Astrocyte (in vitro differentiated cells and primary cell): ENCODE data around the gene ZBTB39. TPM values are rescaled to one million over a fixed set of nuclear protein-coding genes. Genes with fewer than 3 reads are reported as not detected.

Experiments
- DNase-seq: peaks from one replicate; pipeline ENCODE4 v3.0.0-alpha.2; 2010; ENCODE audit warnings: low read depth
- FAIRE-seq: peaks from 2 replicates; lab custom pipeline; 2011; peaks lifted over from hg19 to GRCh38; lab: Jason Lieb, UNC
- H2AFZ ChIP-seq: 2 replicates; pipeline ENCODE4 v1.6.0; 2012; ENCODE audit warnings: low read depth, low read length, inconsistent platforms
- H3K27ac ChIP-seq: 2 replicates; pipeline ENCODE4 v1.5.1; 2011; ENCODE audit warnings: low read depth, low read length, inconsistent platforms
- H3K27me3 ChIP-seq: 2 replicates; pipeline ENCODE4 v1.6.0; 2011; ENCODE audit warnings: low read length, inconsistent platforms; ENCODE audit not compliant: insufficient read depth
- H3K36me3 ChIP-seq: 2 replicates; pipeline ENCODE4 v1.5.1; 2011; ENCODE audit warnings: low read length, inconsistent platforms; ENCODE audit not compliant: insufficient read depth
- H3K4me1 ChIP-seq: 2 replicates; pipeline ENCODE4 v1.5.1; 2011; ENCODE audit warnings: low read length, inconsistent platforms; ENCODE audit not compliant: insufficient read depth
- H3K4me2 ChIP-seq: 2 replicates; pipeline ENCODE4 v1.6.0; 2012; ENCODE audit warnings: low read length, inconsistent platforms
- H3K4me3 ChIP-seq: 2 replicates; pipeline ENCODE4 v1.5.1; 2011; ENCODE audit warnings: low read depth, mild to moderate bottlenecking, low read length, inconsistent platforms; ENCODE audit not compliant: insufficient read depth
- H3K79me2 ChIP-seq: 2 replicates; pipeline ENCODE4 v1.6.0; 2012; ENCODE audit warnings: mild to moderate bottlenecking, low read length, inconsistent platforms; ENCODE audit not compliant: insufficient read depth
- H3K9ac ChIP-seq: 2 replicates; pipeline ENCODE4 v1.6.0; 2012; ENCODE audit warnings: mild to moderate bottlenecking, low read length, inconsistent platforms
- H3K9me3 ChIP-seq: 2 replicates; pipeline ENCODE4 v1.5.1; 2012; ENCODE audit warnings: low read depth, mild to moderate bottlenecking, low read length, inconsistent platforms; ENCODE audit not compliant: insufficient read depth
- H4K20me1 ChIP-seq: 2 replicates; pipeline ENCODE4 v1.6.0; 2012; ENCODE audit warnings: low read length, inconsistent platforms; ENCODE audit not compliant: insufficient read depth
- H3K27ac Mint-ChIP-seq: one replicate; pipeline ENCODE4 v1.8.0; 2021; ENCODE audit warnings: mild to moderate bottlenecking, mixed read lengths; ENCODE audit not compliant: unreplicated experiment
- H3K27me3 Mint-ChIP-seq: one replicate; pipeline ENCODE4 v1.8.0; 2021; ENCODE audit warnings: low read depth, mixed read lengths; ENCODE audit not compliant: unreplicated experiment
- H3K36me3 Mint-ChIP-seq: one replicate; pipeline ENCODE4 v1.8.0; 2021; ENCODE audit warnings: low read depth, mixed read lengths; ENCODE audit not compliant: unreplicated experiment
- H3K4me1 Mint-ChIP-seq: one replicate; pipeline ENCODE4 v1.8.0; 2021; ENCODE audit warnings: low read depth, mixed read lengths; ENCODE audit not compliant: unreplicated experiment
- H3K4me3 Mint-ChIP-seq: one replicate; pipeline ENCODE4 v1.8.0; 2021; ENCODE audit warnings: mild to moderate bottlenecking, moderate library complexity, mixed read lengths; ENCODE audit not compliant: unreplicated experiment
- H3K9me3 Mint-ChIP-seq: one replicate; pipeline ENCODE4 v1.8.0; 2021; ENCODE audit warnings: mild to moderate bottlenecking, mixed read lengths; ENCODE audit not compliant: unreplicated experiment
- EZH2 ChIP-seq: IDR thresholded peaks from 2 replicates; pipeline ENCODE4 v1.6.1; 2012; ENCODE audit warnings: mild to moderate bottlenecking, low read length, inconsistent platforms; ENCODE audit not compliant: insufficient read depth
- total RNA-seq: library from RNA; stranded (reverse); gene quantifications from 2 replicates; pipeline ENCODE4 v1.2.1, GENCODE V29; 2021
- TF ChIP-seq, protein P1 (sequence below): IDR thresholded peaks from 2 replicates; pipeline ENCODE4 v1.5.1; 2011; ENCODE audit warnings: low read depth, mild to moderate bottlenecking, inconsistent platforms, low read length, moderate library complexity; ENCODE audit not compliant: insufficient read depth

ZBTB39 gene
- total RNA-seq, 1 donor from 2014 or later, result 9.8 TPM

DNA sequence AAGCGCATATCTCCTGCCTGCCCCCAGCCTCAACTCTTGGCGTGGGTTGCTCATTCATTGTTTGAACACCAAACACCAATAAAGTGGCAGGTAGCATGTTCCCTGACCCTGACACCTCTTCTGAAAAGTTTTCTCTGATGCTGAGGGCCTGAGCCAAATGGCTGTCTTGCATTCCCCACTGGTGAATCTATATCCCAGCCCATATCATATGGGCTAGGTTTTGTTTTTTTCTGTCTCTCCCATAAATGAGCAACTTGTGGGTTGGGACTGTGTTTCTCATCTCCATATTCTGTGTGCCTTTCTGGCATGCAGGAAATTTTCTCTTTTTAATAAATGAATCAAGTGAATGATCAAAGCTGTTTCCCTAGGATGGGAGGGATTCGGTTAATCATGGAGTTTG is 38.5 kb upstream of the ZBTB39 start:
- H2AFZ ChIP-seq, result no peak overlapping the region
- H3K36me3 Mint-ChIP-seq, result peaks cover 1% of the 10 kb centered on the region
- peaks cover 36% of the 10 kb centered on the region for H3K27me3 ChIP-seq
- DNase-seq, result no peak
- H3K4me1 ChIP-seq, result no peaks in the 10 kb centered on the region
- peaks cover 3% of the 10 kb centered on the region for H3K9me3 Mint-ChIP-seq
- no peaks in the 10 kb centered on the region for H3K36me3 ChIP-seq
- H3K4me3 Mint-ChIP-seq, result no peak overlapping the region
- no peaks in the 10 kb centered on the region for H3K79me2 ChIP-seq
- H3K4me2 ChIP-seq, result no peak overlapping the region
- peaks cover 48% of the 10 kb centered on the region for H3K27me3 Mint-ChIP-seq
- no peak overlapping the region for H3K4me3 ChIP-seq
- H3K4me1 Mint-ChIP-seq, result peaks cover 4% of the 10 kb centered on the region
- TF ChIP-seq EZH2, result no peak
- TF ChIP-seq, protein P1, sequence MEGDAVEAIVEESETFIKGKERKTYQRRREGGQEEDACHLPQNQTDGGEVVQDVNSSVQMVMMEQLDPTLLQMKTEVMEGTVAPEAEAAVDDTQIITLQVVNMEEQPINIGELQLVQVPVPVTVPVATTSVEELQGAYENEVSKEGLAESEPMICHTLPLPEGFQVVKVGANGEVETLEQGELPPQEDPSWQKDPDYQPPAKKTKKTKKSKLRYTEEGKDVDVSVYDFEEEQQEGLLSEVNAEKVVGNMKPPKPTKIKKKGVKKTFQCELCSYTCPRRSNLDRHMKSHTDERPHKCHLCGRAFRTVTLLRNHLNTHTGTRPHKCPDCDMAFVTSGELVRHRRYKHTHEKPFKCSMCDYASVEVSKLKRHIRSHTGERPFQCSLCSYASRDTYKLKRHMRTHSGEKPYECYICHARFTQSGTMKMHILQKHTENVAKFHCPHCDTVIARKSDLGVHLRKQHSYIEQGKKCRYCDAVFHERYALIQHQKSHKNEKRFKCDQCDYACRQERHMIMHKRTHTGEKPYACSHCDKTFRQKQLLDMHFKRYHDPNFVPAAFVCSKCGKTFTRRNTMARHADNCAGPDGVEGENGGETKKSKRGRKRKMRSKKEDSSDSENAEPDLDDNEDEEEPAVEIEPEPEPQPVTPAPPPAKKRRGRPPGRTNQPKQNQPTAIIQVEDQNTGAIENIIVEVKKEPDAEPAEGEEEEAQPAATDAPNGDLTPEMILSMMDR, result no peak
- no peak overlapping the region for H3K27ac Mint-ChIP-seq
- H3K9me3 ChIP-seq, result no peaks in the 10 kb centered on the region
- H3K9ac ChIP-seq, result no peak overlapping the region
- H3K27ac ChIP-seq, result no peak overlapping the region
- H4K20me1 ChIP-seq, result no peaks in the 10 kb centered on the region
- no peak for FAIRE-seq

GRCh38 chr12:57044468-57044867 is 38.1 kb upstream of the ZBTB39 start:
- H3K4me3 Mint-ChIP-seq, result no peak overlapping the region
- FAIRE-seq (no peak), DNase-seq (no peak)
- Histone ChIP-seq H3K79me2 (no peaks in the 10 kb centered on the region), H3K27me3 (peaks cover 36% of the 10 kb centered on the region), H3K27ac (no peak overlapping the region), H3K4me2 (no peak overlapping the region), H3K9me3 (no peaks in the 10 kb centered on the region), H4K20me1 (no peaks in the 10 kb centered on the region), H3K4me1 (no peaks in the 10 kb centered on the region), H3K36me3 (no peaks in the 10 kb centered on the region), H3K9ac (no peak overlapping the region), H2AFZ (no peak overlapping the region), H3K4me3 (no peak overlapping the region)
- peaks cover 3% of the 10 kb centered on the region for H3K9me3 Mint-ChIP-seq
- peaks cover 47% of the 10 kb centered on the region for H3K27me3 Mint-ChIP-seq
- no peak overlapping the region for H3K27ac Mint-ChIP-seq
- H3K4me1 Mint-ChIP-seq, result peaks cover 4% of the 10 kb centered on the region
- peaks cover 1% of the 10 kb centered on the region for H3K36me3 Mint-ChIP-seq
- TF ChIP-seq, protein P1, result no peak

- Histone ChIP-seq H4K20me1 (no peaks in the 10 kb centered on the region), H3K36me3 (no peaks in the 10 kb centered on the region), H3K4me2 (no peak overlapping the region), H3K9ac (no peak overlapping the region), H3K27me3 (peaks cover 36% of the 10 kb centered on the region), H3K79me2 (no peaks in the 10 kb centered on the region), H3K4me1 (no peaks in the 10 kb centered on the region), H2AFZ (no peak overlapping the region), H3K4me3 (no peak overlapping the region), H3K9me3 (no peaks in the 10 kb centered on the region), H3K27ac (no peak overlapping the region)
- Mint-ChIP-seq H3K4me3 (no peak overlapping the region), H3K36me3 (no peaks in the 10 kb centered on the region), H3K27ac (no peak overlapping the region), H3K9me3 (peaks cover 3% of the 10 kb centered on the region), H3K4me1 (no peaks in the 10 kb centered on the region), H3K27me3 (peaks cover 59% of the 10 kb centered on the region)
- DNase-seq (no peak), FAIRE-seq (no peak)
- TF ChIP-seq, protein P1, result no peak
- TF ChIP-seq EZH2, result no peak
Measured at GRCh38 chr12:57042695-57043094, 36.3 kb upstream of the ZBTB39 start.
